ENCODE measurements around the gene IL1F10. TPM values are rescaled to one million over a fixed set of nuclear protein-coding genes. Genes with fewer than 3 reads are reported as not detected.

Gene IL1F10
- total and polyA plus RNA-seq, 7 donors: not detected

DNA sequence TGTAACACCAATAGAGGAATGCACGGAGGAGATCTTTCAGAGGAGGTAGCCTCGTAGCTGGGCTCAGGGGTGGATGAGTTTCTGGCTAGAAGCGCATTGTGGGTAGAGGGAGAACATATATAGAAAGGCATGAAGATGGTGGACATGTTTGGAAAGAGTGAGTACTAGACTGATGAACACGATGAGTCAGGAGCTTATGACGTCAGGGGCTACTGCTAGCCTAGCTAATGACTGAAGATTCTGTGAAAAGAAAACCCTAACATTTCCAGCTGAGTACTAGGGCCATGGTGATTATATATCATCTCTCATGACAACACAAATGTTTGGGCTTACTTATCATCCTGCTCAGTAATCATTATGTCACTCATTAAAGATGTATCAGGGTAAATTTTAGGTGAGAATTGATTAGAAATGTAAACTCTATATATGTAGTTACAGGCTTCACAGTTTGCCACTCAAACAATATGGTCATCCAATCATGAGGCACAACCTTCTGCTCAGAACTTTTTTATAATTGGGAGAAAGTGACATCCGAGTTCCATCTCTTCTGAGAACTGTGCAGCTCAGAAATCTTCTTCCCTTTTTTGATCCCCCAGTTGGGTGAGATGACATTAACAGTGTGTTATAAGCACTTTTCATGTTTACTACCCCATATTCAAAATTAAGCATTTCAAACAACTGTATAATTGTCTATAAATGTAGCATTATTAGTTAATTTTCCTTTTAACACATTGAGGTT is 37.4 kb downstream of the IL1F10 start:
- Histone ChIP-seq H3K27me3 (no peaks in the 10 kb centered on the region), H3K36me3 (no peaks in the 10 kb centered on the region), H3K27ac (no peak overlapping the region), H3K4me3 (no peak overlapping the region), H3K4me1 (no peaks in the 10 kb centered on the region), H3K9me3 (no peaks in the 10 kb centered on the region)
- intact Hi-C loops (cut with DNase I): no loop called here
- no peak for DNase-seq
- no peak for TF ChIP-seq POLR2A (IDR thresholded peaks at IDR 0.05)
- TF ChIP-seq EP300 (IDR thresholded peaks at IDR 0.05): no peak
- TF ChIP-seq POLR2AphosphoS5 (IDR thresholded peaks at IDR 0.05): no peak
- TF ChIP-seq CTCF (IDR thresholded peaks at IDR 0.05): no peak
- WGBS, 2 donors: 72 to 86% methylated on average over 6 of the region's 6 CpGs

DNA sequence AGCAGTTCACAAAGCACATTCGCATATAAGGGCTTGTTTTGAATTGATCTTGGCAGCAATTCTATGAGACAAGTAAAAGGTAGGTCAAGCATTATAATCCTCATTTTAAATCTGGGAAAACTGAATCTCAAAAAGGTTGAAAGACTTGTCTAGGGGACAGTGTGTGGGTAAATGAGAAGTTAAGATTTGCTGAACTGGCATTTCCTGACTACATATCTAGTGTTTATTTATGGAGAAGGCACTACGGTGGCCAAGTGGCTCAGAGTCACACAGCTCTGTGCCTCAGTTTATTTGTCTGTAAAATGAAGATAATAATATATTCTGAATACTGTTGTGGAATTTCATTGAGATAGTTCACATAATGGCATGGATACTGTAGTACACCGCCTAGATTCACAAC is 43.4 kb downstream of the IL1F10 start:
- Histone ChIP-seq H3K27me3 (no peaks in the 10 kb centered on the region), H3K4me3 (no peak overlapping the region), H3K36me3 (no peaks in the 10 kb centered on the region), H3K27ac (no peak overlapping the region), H3K9me3 (no peaks in the 10 kb centered on the region), H3K4me1 (no peaks in the 10 kb centered on the region)
- intact Hi-C loops (cut with DNase I): no loop called here
- TF ChIP-seq EP300 (IDR thresholded peaks at IDR 0.05) (no peak), POLR2A (IDR thresholded peaks at IDR 0.05) (no peak), POLR2AphosphoS5 (IDR thresholded peaks at IDR 0.05) (no peak), CTCF (IDR thresholded peaks at IDR 0.05) (no peak)
- 75 to 79% methylated on average over 3 of the region's 3 CpGs for WGBS, 2 donors
- DNase-seq: no peak

GRCh38 chr2:113111823-113112287 is 44.1 kb downstream of the IL1F10 start:
- Histone ChIP-seq H3K9me3 (no peaks in the 10 kb centered on the region), H3K27ac (no peak overlapping the region), H3K4me3 (no peak overlapping the region), H3K4me1 (no peaks in the 10 kb centered on the region), H3K27me3 (no peaks in the 10 kb centered on the region), H3K36me3 (no peaks in the 10 kb centered on the region)
- intact Hi-C loops (cut with DNase I): no loop called here
- no peak for TF ChIP-seq EP300 (IDR thresholded peaks at IDR 0.05)
- 66 to 73% methylated on average over 6 of the region's 6 CpGs for WGBS, 2 donors
- no peak for DNase-seq

DNA sequence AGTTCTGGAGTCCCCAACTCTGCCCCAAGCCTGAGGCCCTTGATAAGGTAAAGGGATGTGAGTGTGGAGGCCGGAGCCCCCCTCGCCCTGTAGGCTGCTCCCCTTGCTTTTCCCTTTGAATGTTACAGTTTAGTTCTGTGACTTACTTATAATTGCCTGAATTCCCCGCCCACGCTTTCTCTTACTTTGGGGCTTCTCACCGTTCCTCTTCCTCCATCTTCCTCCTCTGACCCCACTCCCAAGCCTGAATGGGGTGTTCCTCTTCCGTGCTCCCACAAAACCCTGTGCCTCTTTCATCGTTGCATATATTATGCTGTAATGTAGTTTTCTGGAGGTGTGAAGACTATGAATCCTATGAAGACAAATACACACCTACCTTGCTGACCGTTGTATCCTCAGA is 44.7 kb downstream of the IL1F10 start:
- H3K4me3 ChIP-seq: no peak overlapping the region
- no peak for DNase-seq
- H3K9me3 ChIP-seq: no peaks in the 10 kb centered on the region
- no peaks in the 10 kb centered on the region for H3K36me3 ChIP-seq
- no peaks in the 10 kb centered on the region for H3K4me1 ChIP-seq
- intact Hi-C loops (cut with DNase I): no loop called here
- WGBS, 2 donors: 89 to 92% methylated on average over 8 of the region's 8 CpGs
- no peak for TF ChIP-seq POLR2AphosphoS5 (IDR thresholded peaks at IDR 0.05)
- TF ChIP-seq POLR2A (IDR thresholded peaks at IDR 0.05): no peak
- TF ChIP-seq EP300 (IDR thresholded peaks at IDR 0.05): no peak
- TF ChIP-seq CTCF (IDR thresholded peaks at IDR 0.05): no peak
- no peaks in the 10 kb centered on the region for H3K27me3 ChIP-seq
- no peak overlapping the region for H3K27ac ChIP-seq

GRCh38 chr2:113112871-113113270 is 45.1 kb downstream of the IL1F10 start:
- Histone ChIP-seq H3K36me3 (no peaks in the 10 kb centered on the region), H3K4me1 (no peaks in the 10 kb centered on the region), H3K27ac (no peak overlapping the region), H3K4me3 (no peak overlapping the region), H3K27me3 (no peaks in the 10 kb centered on the region), H3K9me3 (no peaks in the 10 kb centered on the region)
- WGBS, 2 donors: 77 to 93% methylated on average over 6 of the region's 6 CpGs
- DNase-seq: no peak
- intact Hi-C loops (cut with DNase I): no loop called here
- TF ChIP-seq POLR2A (IDR thresholded peaks at IDR 0.05): no peak
- TF ChIP-seq EP300 (IDR thresholded peaks at IDR 0.05): no peak
- TF ChIP-seq CTCF (IDR thresholded peaks at IDR 0.05): no peak
- TF ChIP-seq POLR2AphosphoS5 (IDR thresholded peaks at IDR 0.05): no peak
